Transverse colon (tissue), 4 donors: ENCODE results near the gene CELSR2. TPM values are rescaled to one million over a fixed set of nuclear protein-coding genes. Genes with fewer than 3 reads are reported as not detected.

Source experiments
- DNase-seq: peaks from one replicate; pipeline ENCODE4 v3.0.0-alpha.2; 2019
- H3K27ac ChIP-seq, 4 donors: fragments of 200-600 bp; sonication (generic); 2 replicates each; pipeline ENCODE4 v1.5.1; 2016 to 2018; ENCODE audit warnings: inconsistent platforms in 4 of 4
- H3K27me3 ChIP-seq: fragments of 200-600 bp; sonication (generic); 2 replicates; pipeline ENCODE4 v1.5.1; 2017; ENCODE audit warnings: inconsistent platforms
- H3K36me3 ChIP-seq, 4 donors: fragments of 200-600 bp; sonication (generic); 2 replicates each; pipeline ENCODE4 v1.5.1; 2017 to 2019; ENCODE audit warnings: inconsistent platforms in 4 of 4
- H3K4me1 ChIP-seq, 4 donors: fragments of 200-600 bp; sonication (generic); 2 replicates each; pipeline ENCODE4 v1.5.1; 2017 to 2020; ENCODE audit warnings: inconsistent platforms in 4 of 4
- H3K4me3 ChIP-seq, 4 donors: fragments of 200-600 bp; sonication (generic); 1 replicate in 1 of 4; 2 replicates in 3 of 4; pipeline versions ENCODE4 v1.5.1 to v1.6.1; 2017 to 2019; ENCODE audit warnings: inconsistent platforms in 4 of 4
- H3K9me3 ChIP-seq, 2 donors: fragments of 200-600 bp; sonication (generic); 2 replicates each; pipeline ENCODE4 v1.5.1; 2017 to 2019; ENCODE audit warnings: inconsistent platforms in 2 of 2
- EP300 ChIP-seq: sonication (generic); formaldehyde crosslinking; IDR thresholded peaks from one replicate; pipeline ENCODE4 v1.6.1; 2017; ENCODE audit warnings: antibody characterized with exemption, low read depth
- POLR2A ChIP-seq: fragments of 450-650 bp; IDR thresholded peaks from one replicate; pipeline ENCODE4 v1.6.1; 2016; ENCODE audit warnings: antibody characterized with exemption, mild to moderate bottlenecking, moderate library complexity
- POLR2AphosphoS5 ChIP-seq, 3 donors: sonication (generic); formaldehyde crosslinking; IDR thresholded peaks; one replicate each; pipeline ENCODE4 v1.6.1; 2016; ENCODE audit warnings: antibody characterized with exemption in 3 of 3
- WGBS, 2 donors: methylation state at CpG; one replicate each; pipeline ENCODE4 v1.1.5; 2018; ENCODE audit warnings: low coverage in 1 of 2; 5-methylcytosine and 5-hydroxymethylcytosine counted together
- in situ Hi-C, 4 donors: fragments of 200-750 bp; cut with MboI; loops; one replicate each; pipeline versions ENCODE4 v1.15.0 to v1.15.1; 2017; ENCODE audit warnings: low sequenced_read_pairs in 3 of 4, low pct_ligation_motif_present in 1 of 4, low pct_unique_long_range_greater_than_20kb in 1 of 4
- intact Hi-C: fragments of 100-400 bp; cut with DNase I; formaldehyde crosslinking; loops from one replicate; pipeline ENCODE4 v1.15.1; 2023; ENCODE audit warnings: low total_unique reads
- total RNA-seq, 4 donors: library from RNA; depleted of rRNA; stranded (reverse); fragments of >200 nt; gene quantifications; one replicate each; pipeline ENCODE4 v1.1.0, GENCODE V29; 2016
- TF ChIP-seq, protein P1 (sequence below), 5 experiments: fragments of 200-600 bp in 3 of 5; fragments of 450-650 bp in 2 of 5; sonication (generic) in 3 of 5; IDR thresholded peaks; 1 replicate in 2 of 5; 2 replicates in 3 of 5; pipeline ENCODE4 v1.5.1; 2016 to 2017; ENCODE audit warnings: antibody characterized with exemption in 5 of 5, inconsistent platforms in 3 of 5, mild to moderate bottlenecking in 2 of 5, moderate library complexity in 1 of 5

Gene CELSR2
- total RNA-seq, 4 donors from 2014 or later = 1.8 to 3.7 (median 3.2) TPM

- H3K27ac ChIP-seq = peak overlapping the region in 3 of 4 donors; percentile 0 to 56 (median 52)
- WGBS, 2 donors = 46 to 66% methylated on average over 3 to 6 of the region's 6 CpGs
- H3K9me3 ChIP-seq = no peaks in the 10 kb centered on the region
- H3K4me3 ChIP-seq = no peak overlapping the region
- DNase-seq = no peak
- H3K4me1 ChIP-seq = peaks cover 11 to 14% (median 13%) of the 10 kb centered on the region in 4 donors
- intact Hi-C loops (no loop called here), in situ Hi-C loops (no loop called here)
- TF ChIP-seq, protein P1, sequence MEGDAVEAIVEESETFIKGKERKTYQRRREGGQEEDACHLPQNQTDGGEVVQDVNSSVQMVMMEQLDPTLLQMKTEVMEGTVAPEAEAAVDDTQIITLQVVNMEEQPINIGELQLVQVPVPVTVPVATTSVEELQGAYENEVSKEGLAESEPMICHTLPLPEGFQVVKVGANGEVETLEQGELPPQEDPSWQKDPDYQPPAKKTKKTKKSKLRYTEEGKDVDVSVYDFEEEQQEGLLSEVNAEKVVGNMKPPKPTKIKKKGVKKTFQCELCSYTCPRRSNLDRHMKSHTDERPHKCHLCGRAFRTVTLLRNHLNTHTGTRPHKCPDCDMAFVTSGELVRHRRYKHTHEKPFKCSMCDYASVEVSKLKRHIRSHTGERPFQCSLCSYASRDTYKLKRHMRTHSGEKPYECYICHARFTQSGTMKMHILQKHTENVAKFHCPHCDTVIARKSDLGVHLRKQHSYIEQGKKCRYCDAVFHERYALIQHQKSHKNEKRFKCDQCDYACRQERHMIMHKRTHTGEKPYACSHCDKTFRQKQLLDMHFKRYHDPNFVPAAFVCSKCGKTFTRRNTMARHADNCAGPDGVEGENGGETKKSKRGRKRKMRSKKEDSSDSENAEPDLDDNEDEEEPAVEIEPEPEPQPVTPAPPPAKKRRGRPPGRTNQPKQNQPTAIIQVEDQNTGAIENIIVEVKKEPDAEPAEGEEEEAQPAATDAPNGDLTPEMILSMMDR (IDR thresholded peaks at IDR 0.05) = peak; percentile 45 to 53 (median 49)
- TF ChIP-seq EP300 (no peak), POLR2AphosphoS5 (IDR thresholded peaks at IDR 0.05) (no peak)
- peaks cover 0 to 39% (median 21%) of the 10 kb centered on the region in 4 donors for H3K36me3 ChIP-seq
- peaks cover 9% of the 10 kb centered on the region for H3K27me3 ChIP-seq
Measured at GRCh38 chr1:109239409-109240068, 9.8 kb upstream of the CELSR2 start.

GRCh38 chr1:109240158-109241152 lies 8.9 kb upstream of the CELSR2 start:
- Histone ChIP-seq H3K27ac (peak overlapping the region; percentile 0 to 56 (median 44)), H3K9me3 (no peaks in the 10 kb centered on the region), H3K36me3 (peaks cover 0 to 29% (median 15%) of the 10 kb centered on the region in 4 donors), H3K27me3 (peaks cover 9% of the 10 kb centered on the region), H3K4me1 (peaks cover 11 to 14% (median 13%) of the 10 kb centered on the region in 4 donors), H3K4me3 (no peak overlapping the region)
- intact Hi-C loops (no loop called here), in situ Hi-C loops (no loop called here)
- 38 to 41% methylated on average over 4 to 18 of the region's 26 CpGs for WGBS, 2 donors
- TF ChIP-seq EP300 = no peak
- TF ChIP-seq POLR2AphosphoS5 (IDR thresholded peaks at IDR 0.05) = peak in 1 of 3 donors; percentile 42
- DNase-seq = peak; percentile 53

- H3K4me1 ChIP-seq = peaks cover 11 to 14% (median 13%) of the 10 kb centered on the region in 4 donors
- WGBS, 2 donors = 17 to 31% methylated on average over 1 to 5 of the region's 6 CpGs
- TF ChIP-seq, protein P1 (IDR thresholded peaks at IDR 0.05) = no peak
- no peak for TF ChIP-seq POLR2A
- TF ChIP-seq POLR2AphosphoS5 (IDR thresholded peaks at IDR 0.05) = no peak
- no peak for TF ChIP-seq EP300
- intact Hi-C loops = no loop called here
- DNase-seq = no peak
- H3K36me3 ChIP-seq = peaks cover 0 to 21% (median 10%) of the 10 kb centered on the region in 4 donors
- H3K4me3 ChIP-seq = no peak overlapping the region
- in situ Hi-C loops = no loop called here
- H3K27me3 ChIP-seq = peaks cover 9% of the 10 kb centered on the region
- H3K27ac ChIP-seq = no peak overlapping the region
- no peaks in the 10 kb centered on the region for H3K9me3 ChIP-seq
Measured at GRCh38 chr1:109241344-109241743, 8.0 kb upstream of the CELSR2 start.

DNA sequence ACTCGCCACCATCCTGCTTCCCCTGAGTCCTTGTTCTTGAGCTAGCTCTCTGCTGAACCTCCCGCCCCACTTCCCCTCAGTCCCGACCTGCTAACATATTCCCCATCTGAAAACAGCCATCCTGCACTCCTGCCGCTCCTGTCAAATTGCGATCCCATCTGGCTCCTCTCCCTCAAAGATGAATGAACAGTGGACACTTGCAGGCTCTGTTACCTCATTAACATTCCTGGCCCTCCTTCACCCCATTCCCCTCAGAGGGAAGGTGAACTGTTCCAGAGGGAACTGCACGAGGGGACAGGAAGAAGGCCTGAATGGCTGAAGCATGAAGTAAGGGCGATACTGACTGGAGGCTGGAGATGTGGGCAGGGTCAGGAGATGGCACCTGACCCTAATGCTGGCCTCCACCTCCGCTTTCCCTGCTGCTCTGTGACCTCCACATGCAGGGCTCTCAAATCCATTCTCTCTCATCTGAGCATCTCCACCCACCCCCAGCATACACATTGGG lies 7.4 kb upstream of the CELSR2 start:
- Histone ChIP-seq H3K9me3 (no peaks in the 10 kb centered on the region), H3K27ac (no peak overlapping the region), H3K27me3 (peaks cover 9% of the 10 kb centered on the region), H3K4me1 (peaks cover 11 to 14% (median 13%) of the 10 kb centered on the region in 4 donors), H3K4me3 (no peak overlapping the region), H3K36me3 (peaks cover 0 to 15% (median 7%) of the 10 kb centered on the region in 4 donors)
- in situ Hi-C loops = no loop called here
- DNase-seq = no peak
- TF ChIP-seq, protein P1 (IDR thresholded peaks at IDR 0.05) = no peak
- no peak for TF ChIP-seq POLR2A
- TF ChIP-seq EP300 = no peak
- TF ChIP-seq POLR2AphosphoS5 (IDR thresholded peaks at IDR 0.05) = no peak
- 28 to 60% methylated on average over 1 to 8 of the region's 8 CpGs for WGBS, 2 donors
- intact Hi-C loops = no loop called here
